Neuronal stem cell (in vitro differentiated cells): ENCODE results near the gene SRSF11.

Experiments
- DNase-seq: peaks from one replicate; pipeline ENCODE4 v3.0.0-alpha.2; 2013; ENCODE audit warnings: low spot score
- H2AFZ ChIP-seq: one replicate; pipeline ENCODE4 v1.6.1; 2013; ENCODE audit warnings: mild to moderate bottlenecking, low read length, inconsistent platforms
- H2AK5ac ChIP-seq: 2 replicates; pipeline ENCODE4 v1.6.1; 2013; ENCODE audit warnings: low read depth, mild to moderate bottlenecking, inconsistent platforms, low read length, moderate library complexity, mixed read lengths
- H2BK120ac ChIP-seq: 2 replicates; pipeline ENCODE4 v1.6.1; 2013; ENCODE audit warnings: low read depth, mild to moderate bottlenecking, inconsistent platforms, low read length, moderate library complexity, mixed read lengths
- H2BK12ac ChIP-seq: one replicate; pipeline ENCODE4 v1.6.1; 2013; ENCODE audit warnings: low read length, inconsistent platforms
- H2BK15ac ChIP-seq: 2 replicates; pipeline ENCODE4 v1.6.1; 2013; ENCODE audit warnings: mild to moderate bottlenecking, low read length, inconsistent platforms, mixed read lengths
- H2BK5ac ChIP-seq: one replicate; pipeline ENCODE4 v1.6.1; 2013; ENCODE audit warnings: inconsistent platforms, mild to moderate bottlenecking, low read length, moderate library complexity
- H3K14ac ChIP-seq: one replicate; pipeline ENCODE4 v1.6.1; 2013; ENCODE audit warnings: low read length, inconsistent platforms
- H3K18ac ChIP-seq: 2 replicates; pipeline ENCODE4 v1.6.1; 2013; ENCODE audit warnings: low read length, inconsistent platforms
- H3K23ac ChIP-seq: 2 replicates; pipeline ENCODE4 v1.6.1; 2013; ENCODE audit warnings: low read depth, mild to moderate bottlenecking, mixed read lengths, low read length, inconsistent platforms; ENCODE audit not compliant: poor library complexity
- H3K27ac ChIP-seq: replicated peaks from 3 replicates; pipeline ENCODE4 v1.5.1; 2013; ENCODE audit warnings: low read length, inconsistent platforms
- H3K27me3 ChIP-seq, 3 experiments: 2 replicates each; pipeline ENCODE4 v1.6.1; 2013; ENCODE audit warnings: low read length in 3 of 3, mild to moderate bottlenecking in 2 of 3, inconsistent platforms in 1 of 3, low read depth in 1 of 3, mixed read lengths in 1 of 3, moderate library complexity in 1 of 3; ENCODE audit not compliant: control insufficient read depth in 3 of 3, insufficient read depth in 3 of 3
- H3K36me3 ChIP-seq, 2 donors: replicated peaks in 1 of 2; 2 replicates each; pipeline ENCODE4 v1.6.1; 2013; ENCODE audit warnings: low read length in 2 of 2; ENCODE audit not compliant: control insufficient read depth in 2 of 2, insufficient read depth in 2 of 2
- H3K4ac ChIP-seq: 2 replicates; pipeline ENCODE4 v1.6.1; 2013; ENCODE audit warnings: inconsistent platforms, mild to moderate bottlenecking, low read length, moderate library complexity
- H3K4me1 ChIP-seq, 2 donors: 1 replicate in 1 of 2; 2 replicates in 1 of 2; pipeline ENCODE4 v1.6.1; 2013; ENCODE audit warnings: low read length in 2 of 2, low read depth in 1 of 2; ENCODE audit not compliant: control insufficient read depth in 2 of 2, insufficient read depth in 1 of 2
- H3K4me2 ChIP-seq: one replicate; pipeline ENCODE4 v1.6.1; 2013; ENCODE audit warnings: mild to moderate bottlenecking, low read length, inconsistent platforms; ENCODE audit not compliant: insufficient read depth, poor library complexity, severe bottlenecking
- H3K4me3 ChIP-seq, 2 donors: 2 replicates each; pipeline ENCODE4 v1.5.1; 2013; ENCODE audit warnings: low read length in 2 of 2, mild to moderate bottlenecking in 2 of 2, inconsistent platforms in 1 of 2, moderate library complexity in 1 of 2
- H3K79me1 ChIP-seq: one replicate; pipeline ENCODE4 v1.6.1; 2013; ENCODE audit warnings: low read depth, mild to moderate bottlenecking, inconsistent platforms, low read length, moderate library complexity
- H3K9ac ChIP-seq: one replicate; pipeline ENCODE4 v1.6.1; 2013; ENCODE audit warnings: mild to moderate bottlenecking, low read depth, low read length, inconsistent platforms; ENCODE audit not compliant: poor library complexity
- H3K9me3 ChIP-seq, 2 donors: replicated peaks in 1 of 2; 2 replicates each; pipeline versions ENCODE3 to v1.6.1; 2013; ENCODE audit warnings: low read length in 2 of 2, mild to moderate bottlenecking in 2 of 2, inconsistent platforms in 1 of 2, low read depth in 1 of 2, mixed read lengths in 1 of 2, moderate library complexity in 1 of 2; ENCODE audit not compliant: control insufficient read depth in 2 of 2, insufficient read depth in 1 of 2
- H4K8ac ChIP-seq: one replicate; pipeline ENCODE4 v1.6.1; 2013; ENCODE audit warnings: low read depth, mild to moderate bottlenecking, inconsistent platforms, low read length, moderate library complexity
- H4K91ac ChIP-seq: one replicate; pipeline ENCODE4 v1.6.1; 2013; ENCODE audit warnings: low read length, low read depth, mild to moderate bottlenecking, inconsistent platforms; ENCODE audit not compliant: poor library complexity
- WGBS, 2 donors: extraction: QIAGEN DNeasy Blood & Tissue Kit; methylation state at CpG; one replicate each; pipeline ENCODE4 v1.1.7; 2013; ENCODE audit warnings: missing lambda C conversion rate in 2 of 2, mixed read lengths in 1 of 2; ENCODE audit not compliant: insufficient read length in 2 of 2, insufficient replicate concordance in 1 of 2; ENCODE audit errors: extremely low coverage in 2 of 2; 5-methylcytosine and 5-hydroxymethylcytosine counted together

SRSF11 gene

GRCh38 chr1:70207492-70207891 is 13.7 kb upstream of the SRSF11 start:
- no CpG with 5 or more reads among the region's 4 CpGs for WGBS, 2 donors
- no peak overlapping the region for H4K91ac ChIP-seq
- no peak overlapping the region for H3K18ac ChIP-seq
- no peak overlapping the region for H2BK120ac ChIP-seq
- no peak overlapping the region for H2BK5ac ChIP-seq
- H2BK12ac ChIP-seq, result no peak overlapping the region
- H3K4me3 ChIP-seq, result no peak overlapping the region
- peaks cover 2 to 3% of the 10 kb centered on the region in 2 donors for H3K4me1 ChIP-seq
- no peak overlapping the region for H4K8ac ChIP-seq
- H3K79me1 ChIP-seq, result peaks cover 8% of the 10 kb centered on the region
- DNase-seq, result no peak
- H3K4ac ChIP-seq, result no peak overlapping the region
- no peak overlapping the region for H2AK5ac ChIP-seq
- no peak overlapping the region for H3K23ac ChIP-seq
- no peak overlapping the region for H3K27ac ChIP-seq
- peaks cover 6 to 45% of the 10 kb centered on the region in 2 donors for H3K36me3 ChIP-seq
- no peaks in the 10 kb centered on the region for H3K27me3 ChIP-seq
- H2AFZ ChIP-seq, result no peak overlapping the region
- H2BK15ac ChIP-seq, result no peak overlapping the region
- H3K9ac ChIP-seq, result no peak overlapping the region
- H3K14ac ChIP-seq, result no peak overlapping the region
- no peaks in the 10 kb centered on the region for H3K9me3 ChIP-seq
- no peak overlapping the region for H3K4me2 ChIP-seq

GRCh38 chr1:70208292-70208691 is 12.9 kb upstream of the SRSF11 start:
- no peak overlapping the region for H3K23ac ChIP-seq
- no peak overlapping the region for H3K4me2 ChIP-seq
- H3K4ac ChIP-seq, result no peak overlapping the region
- no peak overlapping the region for H2BK12ac ChIP-seq
- no peak overlapping the region for H3K9ac ChIP-seq
- H3K14ac ChIP-seq, result no peak overlapping the region
- H3K18ac ChIP-seq, result no peak overlapping the region
- H3K79me1 ChIP-seq, result peaks cover 8% of the 10 kb centered on the region
- H2BK120ac ChIP-seq, result no peak overlapping the region
- no peaks in the 10 kb centered on the region for H3K9me3 ChIP-seq
- no peak overlapping the region for H3K27ac ChIP-seq
- no peak for DNase-seq
- H2BK5ac ChIP-seq, result no peak overlapping the region
- no peak overlapping the region for H3K4me3 ChIP-seq
- H3K27me3 ChIP-seq, result no peaks in the 10 kb centered on the region
- peaks cover 2 to 3% of the 10 kb centered on the region in 2 donors for H3K4me1 ChIP-seq
- no peak overlapping the region for H4K8ac ChIP-seq
- no peak overlapping the region for H2AK5ac ChIP-seq
- WGBS, 2 donors, result no CpG with 5 or more reads among the region's 7 CpGs
- H2AFZ ChIP-seq, result no peak overlapping the region
- no peak overlapping the region for H4K91ac ChIP-seq
- peaks cover 6 to 49% of the 10 kb centered on the region in 2 donors for H3K36me3 ChIP-seq
- H2BK15ac ChIP-seq, result no peak overlapping the region

GRCh38 chr1:70210820-70211219 is 10.4 kb upstream of the SRSF11 start:
- Histone ChIP-seq H3K18ac (no peak overlapping the region), H2BK12ac (no peak overlapping the region), H3K27ac (no peak overlapping the region), H4K91ac (no peak overlapping the region), H3K14ac (no peak overlapping the region), H3K9ac (no peak overlapping the region), H2BK5ac (no peak overlapping the region), H2AFZ (no peak overlapping the region), H3K4me1 (peaks cover 2 to 3% of the 10 kb centered on the region in 2 donors), H3K4ac (no peak overlapping the region), H3K4me3 (no peak overlapping the region), H4K8ac (no peak overlapping the region), H3K23ac (no peak overlapping the region), H2AK5ac (no peak overlapping the region), H3K27me3 (no peaks in the 10 kb centered on the region), H2BK15ac (no peak overlapping the region), H3K79me1 (peaks cover 8% of the 10 kb centered on the region), H2BK120ac (no peak overlapping the region), H3K9me3 (no peaks in the 10 kb centered on the region), H3K4me2 (no peak overlapping the region), H3K36me3 (peaks cover 8 to 60% of the 10 kb centered on the region in 2 donors)
- no peak for DNase-seq
- WGBS, 2 donors, result no CpG with 5 or more reads among the region's 1 CpG

DNA sequence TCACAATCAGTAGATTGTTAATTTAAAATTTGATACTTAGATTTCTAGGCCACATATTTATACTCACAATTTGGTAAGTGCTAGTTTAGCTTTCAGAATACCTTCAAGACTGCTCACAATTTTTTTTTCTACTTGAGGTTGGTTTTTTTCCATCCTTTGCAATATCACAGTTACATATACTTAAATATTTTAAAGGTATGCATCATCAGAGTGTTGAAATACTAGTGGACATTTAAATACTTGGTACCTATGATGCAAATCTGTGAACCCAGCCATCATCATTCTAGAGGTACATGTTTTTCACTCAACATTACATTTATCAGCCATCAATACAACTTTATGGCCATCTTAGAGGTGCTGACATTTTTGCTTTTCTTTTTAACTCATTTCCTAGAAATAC is 9.6 kb upstream of the SRSF11 start:
- Histone ChIP-seq H2BK12ac (no peak overlapping the region), H2AK5ac (no peak overlapping the region), H2BK15ac (no peak overlapping the region), H2AFZ (no peak overlapping the region), H3K18ac (no peak overlapping the region), H2BK5ac (no peak overlapping the region), H3K4me1 (peaks cover under 1 to 3% of the 10 kb centered on the region in 2 donors), H3K36me3 (peaks cover 8 to 67% of the 10 kb centered on the region in 2 donors), H3K79me1 (peaks cover 8% of the 10 kb centered on the region), H2BK120ac (no peak overlapping the region), H4K91ac (no peak overlapping the region), H4K8ac (no peak overlapping the region), H3K9ac (no peak overlapping the region), H3K9me3 (no peaks in the 10 kb centered on the region), H3K4me3 (no peak overlapping the region), H3K4ac (no peak overlapping the region), H3K27ac (no peak overlapping the region), H3K14ac (no peak overlapping the region), H3K4me2 (no peak overlapping the region), H3K23ac (no peak overlapping the region), H3K27me3 (no peaks in the 10 kb centered on the region)
- no peak for DNase-seq
